ENCODE data around the gene COPS8. TPM values are rescaled to one million over a fixed set of nuclear protein-coding genes. Genes with fewer than 3 reads are reported as not detected.

Gene COPS8
- total RNA-seq, 1 donor from 2014 or later = 63.8 TPM

GRCh38 chr2:237057107-237057506 is 28.6 kb upstream of the COPS8 start:
- no peak overlapping the region for H3K27ac Mint-ChIP-seq
- intact Hi-C loops (cut with micrococcal nuclease) = loop anchor here (5.0 kb wide), 1 partner anchor 90 kb away; no protein-coding TSS in a partner anchor

DNA sequence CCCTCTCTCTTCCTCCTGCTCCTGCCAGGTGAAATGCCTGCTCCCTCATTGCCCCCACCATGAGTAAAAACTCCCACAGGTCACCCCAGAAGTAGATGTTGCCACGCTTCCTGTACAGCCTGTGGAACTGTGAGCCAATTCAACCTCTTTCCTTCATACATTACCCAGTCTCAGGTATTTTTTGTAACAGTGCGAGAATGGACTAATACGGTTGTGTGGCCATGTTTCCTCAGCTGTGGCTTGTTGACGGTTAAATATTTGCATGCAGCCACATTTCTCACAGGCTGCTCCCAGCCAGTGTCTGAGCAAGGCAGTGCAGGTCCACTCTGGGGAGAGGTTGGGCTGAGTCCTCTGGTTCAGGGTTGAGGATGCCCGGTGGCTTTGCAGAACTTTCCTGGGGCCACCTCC is 27.8 kb upstream of the COPS8 start:
- DNase-seq (ENCODE audit: low spot score) = no peak
- Mint-ChIP-seq H3K4me3 (ENCODE audit: low read depth) (no peak overlapping the region), H3K27ac (no peak overlapping the region), H3K9me3 (no peaks in the 10 kb centered on the region), H3K27me3 (ENCODE audit: low read depth) (peaks cover 1% of the 10 kb centered on the region), H3K36me3 (ENCODE audit: low read depth) (no peaks in the 10 kb centered on the region), H3K4me1 (ENCODE audit: low read depth) (peaks cover 15% of the 10 kb centered on the region)
- intact Hi-C loops (cut with micrococcal nuclease) = loop anchor here (5.0 kb wide), 1 partner anchor 91 kb away; no protein-coding TSS in a partner anchor

More at GRCh38 chr2:237057107-237057506, 28.6 kb upstream of the COPS8 start:
- Mint-ChIP-seq H3K4me1 (ENCODE audit: low read depth) (peaks cover 15% of the 10 kb centered on the region), H3K4me3 (ENCODE audit: low read depth) (no peak overlapping the region), H3K36me3 (ENCODE audit: low read depth) (no peaks in the 10 kb centered on the region), H3K9me3 (no peaks in the 10 kb centered on the region), H3K27me3 (ENCODE audit: low read depth) (peaks cover 1% of the 10 kb centered on the region)
- DNase-seq (ENCODE audit: low spot score) = no peak

DNA sequence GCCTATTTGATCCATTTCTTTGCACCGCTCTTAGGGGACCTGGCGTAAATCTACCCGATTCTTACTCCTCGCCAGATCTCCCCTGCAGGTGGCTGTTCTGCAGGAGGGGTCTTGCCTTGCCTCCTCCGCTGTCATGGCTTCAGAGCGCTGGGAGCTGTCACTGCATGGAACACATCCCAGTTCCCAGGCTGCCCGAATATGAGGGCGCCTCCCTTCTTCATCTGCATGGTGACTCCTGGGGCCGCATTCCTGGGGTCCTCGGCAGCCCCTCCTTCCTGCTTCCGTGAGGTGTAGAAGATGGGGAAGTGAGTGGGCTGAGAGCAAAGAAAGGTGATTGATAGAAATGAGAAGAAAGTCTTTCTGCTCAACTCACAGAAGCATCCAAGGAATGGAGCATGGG is 27.3 kb upstream of the COPS8 start:
- Mint-ChIP-seq H3K4me1 (ENCODE audit: low read depth) (peaks cover 15% of the 10 kb centered on the region), H3K36me3 (ENCODE audit: low read depth) (no peaks in the 10 kb centered on the region), H3K27ac (no peak overlapping the region), H3K27me3 (ENCODE audit: low read depth) (peaks cover 1% of the 10 kb centered on the region), H3K4me3 (ENCODE audit: low read depth) (no peak overlapping the region), H3K9me3 (no peaks in the 10 kb centered on the region)
- DNase-seq (ENCODE audit: low spot score) = no peak
- intact Hi-C loops (cut with micrococcal nuclease) = loop anchor here (5.0 kb wide), 1 partner anchor 91 kb away; no protein-coding TSS in a partner anchor

- DNase-seq (ENCODE audit: low spot score) = no peak
- Mint-ChIP-seq H3K4me1 (ENCODE audit: low read depth) (peaks cover 15% of the 10 kb centered on the region), H3K27me3 (ENCODE audit: low read depth) (peaks cover 1% of the 10 kb centered on the region), H3K27ac (peak overlapping the region; percentile 67), H3K4me3 (ENCODE audit: low read depth) (no peak overlapping the region), H3K9me3 (no peaks in the 10 kb centered on the region), H3K36me3 (ENCODE audit: low read depth) (no peaks in the 10 kb centered on the region)
- intact Hi-C loops (cut with micrococcal nuclease) = loop anchor here (5.0 kb wide), 1 partner anchor 92 kb away; no protein-coding TSS in a partner anchor
Observed at GRCh38 chr2:237059155-237059875, 26.4 kb upstream of the COPS8 start.

DNA sequence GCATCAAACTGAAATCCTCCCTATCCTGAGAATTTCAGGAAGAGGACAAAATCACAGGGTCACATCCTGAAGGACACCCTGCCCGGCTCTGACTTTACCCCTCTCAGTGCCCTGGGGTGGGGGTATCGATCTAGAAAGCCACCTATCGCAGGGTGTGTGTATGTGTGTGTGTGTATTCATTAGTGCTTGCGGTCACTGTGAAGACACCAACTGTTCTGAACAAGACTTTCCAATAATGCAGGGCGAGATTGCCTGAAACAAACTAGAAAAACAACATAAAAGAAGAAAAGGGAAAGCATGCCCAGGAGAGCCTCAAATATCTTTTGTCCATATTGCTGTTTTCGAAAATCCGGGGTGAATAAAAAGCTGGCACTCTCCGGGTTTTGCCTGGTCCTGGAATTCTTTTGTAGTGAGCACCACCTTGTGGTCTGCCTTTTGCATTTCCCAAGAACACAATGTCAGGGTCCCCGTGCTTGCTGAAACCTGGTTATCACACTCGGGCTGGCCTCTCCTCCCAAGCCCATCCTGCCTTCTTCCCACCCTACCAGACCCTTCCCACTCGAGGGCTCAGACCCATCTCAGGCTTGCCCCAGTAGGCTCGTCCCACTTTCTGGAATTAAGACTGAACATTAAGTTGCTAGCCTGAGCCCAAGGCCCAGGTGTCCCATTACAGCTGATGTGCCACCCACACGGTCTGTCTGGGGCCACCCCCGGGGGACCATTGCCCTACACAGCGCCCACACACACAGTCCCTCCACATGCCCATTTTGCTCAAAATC is 25.0 kb upstream of the COPS8 start:
- DNase-seq (ENCODE audit: low spot score) = no peak
- no peaks in the 10 kb centered on the region for H3K36me3 Mint-ChIP-seq (ENCODE audit: low read depth)
- peaks cover 15% of the 10 kb centered on the region for H3K4me1 Mint-ChIP-seq (ENCODE audit: low read depth)
- H3K27me3 Mint-ChIP-seq (ENCODE audit: low read depth) = peaks cover 1% of the 10 kb centered on the region
- no peak overlapping the region for H3K4me3 Mint-ChIP-seq (ENCODE audit: low read depth)
- H3K27ac Mint-ChIP-seq = no peak overlapping the region
- no peaks in the 10 kb centered on the region for H3K9me3 Mint-ChIP-seq
- intact Hi-C loops (cut with micrococcal nuclease) = no loop called here

DNA sequence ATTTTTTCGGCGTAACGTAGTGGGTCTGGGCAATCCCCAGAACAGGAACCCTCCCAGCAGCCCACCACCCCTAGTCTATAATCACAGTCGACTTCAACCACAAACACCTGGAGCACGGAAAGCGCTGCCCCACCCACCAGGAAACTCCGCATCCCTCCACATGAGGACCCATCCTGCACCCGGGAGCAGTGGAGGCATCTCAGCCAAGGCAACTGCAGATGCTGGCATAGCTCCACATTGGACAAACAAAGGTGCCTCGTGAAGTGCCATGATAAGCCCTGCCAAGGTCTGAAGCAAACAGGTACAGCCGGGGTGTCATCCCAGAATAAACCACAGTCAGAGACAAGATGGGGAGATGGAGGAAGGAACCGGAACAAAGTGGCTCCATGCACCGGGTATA is 24.3 kb upstream of the COPS8 start:
- Mint-ChIP-seq H3K36me3 (ENCODE audit: low read depth) (no peaks in the 10 kb centered on the region), H3K4me3 (ENCODE audit: low read depth) (no peak overlapping the region), H3K27ac (no peak overlapping the region), H3K9me3 (no peaks in the 10 kb centered on the region), H3K4me1 (ENCODE audit: low read depth) (peaks cover 15% of the 10 kb centered on the region), H3K27me3 (ENCODE audit: low read depth) (peaks cover 1% of the 10 kb centered on the region)
- no peak for DNase-seq (ENCODE audit: low spot score)
- intact Hi-C loops (cut with micrococcal nuclease) = no loop called here

- peaks cover 1% of the 10 kb centered on the region for H3K27me3 Mint-ChIP-seq (ENCODE audit: low read depth)
- H3K36me3 Mint-ChIP-seq (ENCODE audit: low read depth) = no peaks in the 10 kb centered on the region
- intact Hi-C loops (cut with micrococcal nuclease) = no loop called here
- no peak for DNase-seq (ENCODE audit: low spot score)
- H3K4me3 Mint-ChIP-seq (ENCODE audit: low read depth) = no peak overlapping the region
- peaks cover 15% of the 10 kb centered on the region for H3K4me1 Mint-ChIP-seq (ENCODE audit: low read depth)
- H3K27ac Mint-ChIP-seq = no peak overlapping the region
- H3K9me3 Mint-ChIP-seq = no peaks in the 10 kb centered on the region
Observed at GRCh38 chr2:237062585-237062984, 23.1 kb upstream of the COPS8 start.

DNA sequence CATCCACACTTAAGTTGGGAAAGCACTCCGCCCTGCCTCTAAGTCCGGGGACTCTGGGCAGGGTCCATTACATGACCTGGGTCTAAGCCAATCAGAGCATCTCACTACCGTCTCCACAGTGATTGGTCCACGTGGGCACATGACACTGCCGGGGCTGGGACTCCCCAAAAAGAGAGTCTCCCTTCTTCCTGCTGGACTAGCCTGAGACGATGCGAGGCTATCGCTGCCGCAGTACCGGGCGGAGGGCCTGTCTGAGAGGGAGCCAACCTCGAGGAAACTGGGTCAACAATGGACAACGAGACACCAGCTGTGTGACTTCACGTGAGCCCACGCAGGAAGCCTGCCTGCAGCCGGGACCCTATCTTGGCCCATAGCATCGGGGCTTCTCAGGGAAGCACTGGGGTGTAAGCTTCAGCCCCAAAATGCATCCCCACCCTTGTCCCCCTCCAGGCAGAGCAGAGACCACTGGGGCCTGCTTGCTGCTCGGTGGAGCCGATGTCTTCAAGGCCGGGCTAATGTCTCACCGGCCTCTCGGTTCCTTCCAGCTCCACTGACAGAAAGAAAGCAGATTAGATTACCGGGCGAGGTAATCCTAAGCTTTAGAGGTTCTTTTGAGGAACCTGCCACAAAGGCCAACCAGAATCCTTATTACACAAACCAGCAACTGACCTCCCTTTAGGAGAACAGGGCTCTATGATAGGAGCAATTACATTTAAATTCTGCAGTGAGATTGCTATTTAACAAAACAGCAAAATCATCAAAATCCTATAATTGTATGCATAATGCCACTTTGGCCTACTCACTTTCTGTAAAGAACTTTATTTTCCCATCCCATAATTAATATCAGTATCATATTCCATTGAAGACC is 21.3 kb upstream of the COPS8 start:
- Mint-ChIP-seq H3K27me3 (ENCODE audit: low read depth) (no peaks in the 10 kb centered on the region), H3K4me1 (ENCODE audit: low read depth) (peaks cover 3% of the 10 kb centered on the region), H3K27ac (no peak overlapping the region), H3K36me3 (ENCODE audit: low read depth) (no peaks in the 10 kb centered on the region), H3K4me3 (ENCODE audit: low read depth) (no peak overlapping the region), H3K9me3 (no peaks in the 10 kb centered on the region)
- DNase-seq (ENCODE audit: low spot score) = no peak
- intact Hi-C loops (cut with micrococcal nuclease) = no loop called here

DNA sequence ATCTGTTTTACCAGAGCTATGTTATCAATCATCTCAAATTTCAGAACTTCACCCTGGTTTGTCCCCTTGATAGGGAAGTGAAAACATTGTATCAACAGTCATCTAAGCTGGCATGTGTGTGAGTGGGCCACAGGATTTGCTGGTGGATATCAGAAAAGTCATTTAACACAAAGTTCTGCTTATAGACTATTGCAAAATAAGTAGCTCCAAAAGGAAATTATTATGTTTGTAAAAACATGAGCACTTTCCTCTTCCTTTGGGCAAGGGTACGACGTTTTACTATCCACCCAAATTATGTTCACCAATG is 20.7 kb upstream of the COPS8 start:
- intact Hi-C loops (cut with micrococcal nuclease) = no loop called here
- H3K4me1 Mint-ChIP-seq (ENCODE audit: low read depth) = no peaks in the 10 kb centered on the region
- no peaks in the 10 kb centered on the region for H3K36me3 Mint-ChIP-seq (ENCODE audit: low read depth)
- no peaks in the 10 kb centered on the region for H3K9me3 Mint-ChIP-seq
- H3K27me3 Mint-ChIP-seq (ENCODE audit: low read depth) = no peaks in the 10 kb centered on the region
- H3K4me3 Mint-ChIP-seq (ENCODE audit: low read depth) = no peak overlapping the region
- H3K27ac Mint-ChIP-seq = no peak overlapping the region
- DNase-seq (ENCODE audit: low spot score) = no peak

DNA sequence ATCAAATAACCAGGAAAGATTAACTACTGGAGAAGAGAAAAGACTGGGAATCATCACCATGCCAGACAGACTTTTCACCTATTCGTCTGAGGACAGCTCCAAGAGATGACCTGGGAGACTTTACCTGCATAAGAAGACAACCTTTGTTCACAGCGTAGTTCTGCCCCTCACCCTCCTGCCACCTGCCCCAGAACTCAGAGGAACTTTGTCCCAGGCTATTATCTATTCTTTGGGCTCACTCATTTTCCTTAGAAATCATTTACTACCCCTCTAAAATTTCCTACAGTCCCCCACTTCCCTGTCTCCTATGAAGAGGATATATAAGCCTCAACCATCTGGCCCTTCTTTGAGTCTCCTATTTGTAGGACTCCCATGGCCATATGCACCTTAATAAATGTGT is 19.3 kb upstream of the COPS8 start:
- Mint-ChIP-seq H3K4me3 (ENCODE audit: low read depth) (no peak overlapping the region), H3K4me1 (ENCODE audit: low read depth) (no peaks in the 10 kb centered on the region)

GRCh38 chr2:237068005-237068576 is 17.6 kb upstream of the COPS8 start:
- H3K9me3 Mint-ChIP-seq = no peaks in the 10 kb centered on the region
- DNase-seq (ENCODE audit: low spot score) = no peak
- no peak overlapping the region for H3K4me3 Mint-ChIP-seq (ENCODE audit: low read depth)
- intact Hi-C loops (cut with micrococcal nuclease) = no loop called here
- H3K27me3 Mint-ChIP-seq (ENCODE audit: low read depth) = no peaks in the 10 kb centered on the region
- no peak overlapping the region for H3K27ac Mint-ChIP-seq
- H3K36me3 Mint-ChIP-seq (ENCODE audit: low read depth) = no peaks in the 10 kb centered on the region
- H3K4me1 Mint-ChIP-seq (ENCODE audit: low read depth) = no peaks in the 10 kb centered on the region

More for the DNA sequence above, 19.3 kb upstream of the COPS8 start:
- Mint-ChIP-seq H3K36me3 (ENCODE audit: low read depth) (no peaks in the 10 kb centered on the region), H3K9me3 (no peaks in the 10 kb centered on the region), H3K27me3 (ENCODE audit: low read depth) (no peaks in the 10 kb centered on the region), H3K27ac (no peak overlapping the region)
- DNase-seq (ENCODE audit: low spot score) = no peak
- intact Hi-C loops (cut with micrococcal nuclease) = no loop called here
